MCF 10A (cell line): Measurements from ENCODE around the gene FCHSD2. TPM values are rescaled to one million over a fixed set of nuclear protein-coding genes. Genes with fewer than 3 reads are reported as not detected.
"Not testable (repeated sequence)": the region's sequence is repeated elsewhere in the genome, so short reads cannot be mapped to it uniquely, and the experiment has no call there.

ENCODE experiments used
- BruUV-seq: library from RNA; stranded (reverse); fragments of 400-500 nt; replicated peaks from 2 replicates; lab custom pipeline; 2021; lab: Mats Ljungman, UMichigan
- CTCF ChIA-PET: fragments of 300-600 bp; sonication (Branson Sonifier 250); formaldehyde crosslinking; extraction: SDS; loops from one replicate; lab custom pipeline; 2021; ENCODE audit warnings: antibody characterized with exemption, inconsistent platforms; lab: Yijun Ruan, JAX
- POLR2A ChIA-PET: fragments of 300-600, 350-650 bp; sonication (Branson Sonifier 250); formaldehyde crosslinking; extraction: SDS; loops from one replicate; lab custom pipeline; 2020; ENCODE audit warnings: antibody characterized with exemption, inconsistent platforms; lab: Yijun Ruan, JAX
- DNase-seq: peaks from one replicate; pipeline ENCODE4 v3.0.0-alpha.2; 2018; ENCODE audit not compliant: unreplicated experiment
- H3K27ac Mint-ChIP-seq: one replicate; pipeline ENCODE4 v1.8.0; 2022; ENCODE audit warnings: mild to moderate bottlenecking, low read depth, mixed read lengths; ENCODE audit not compliant: unreplicated experiment
- H3K27me3 Mint-ChIP-seq: one replicate; pipeline ENCODE4 v1.8.0; 2022; ENCODE audit warnings: mixed read lengths; ENCODE audit not compliant: insufficient read depth, unreplicated experiment
- H3K36me3 Mint-ChIP-seq: one replicate; pipeline ENCODE4 v1.8.0; 2022; ENCODE audit warnings: mild to moderate bottlenecking, moderate library complexity, mixed read lengths; ENCODE audit not compliant: insufficient read depth, unreplicated experiment
- H3K4me1 Mint-ChIP-seq: one replicate; pipeline ENCODE4 v1.8.0; 2022; ENCODE audit warnings: mixed read lengths; ENCODE audit not compliant: insufficient read depth, unreplicated experiment
- H3K4me3 Mint-ChIP-seq: one replicate; pipeline ENCODE4 v1.8.0; 2022; ENCODE audit warnings: mild to moderate bottlenecking, moderate library complexity, mixed read lengths; ENCODE audit not compliant: unreplicated experiment
- H3K9me3 Mint-ChIP-seq: one replicate; pipeline ENCODE4 v1.8.0; 2022; ENCODE audit warnings: mixed read lengths; ENCODE audit not compliant: unreplicated experiment
- intact Hi-C: fragments of 100-400 bp; cut with micrococcal nuclease; formaldehyde crosslinking; loops from 2 replicates; pipeline ENCODE4 v1.14.1; 2022
- total RNA-seq: library from RNA; stranded (reverse); gene quantifications from 2 replicates; pipeline ENCODE4 v1.2.3, GENCODE V29; 2022
- TF ChIP-seq, protein P1 (sequence below): fragments of 200-600 bp; IDR thresholded peaks from one replicate; pipeline ENCODE4 v1.8.0; 2022; ENCODE audit warnings: antibody characterized with exemption, mild to moderate bottlenecking; ENCODE audit not compliant: unreplicated experiment

FCHSD2 gene
- total RNA-seq, 1 experiment from 2014 or later = 12.8 TPM

DNA sequence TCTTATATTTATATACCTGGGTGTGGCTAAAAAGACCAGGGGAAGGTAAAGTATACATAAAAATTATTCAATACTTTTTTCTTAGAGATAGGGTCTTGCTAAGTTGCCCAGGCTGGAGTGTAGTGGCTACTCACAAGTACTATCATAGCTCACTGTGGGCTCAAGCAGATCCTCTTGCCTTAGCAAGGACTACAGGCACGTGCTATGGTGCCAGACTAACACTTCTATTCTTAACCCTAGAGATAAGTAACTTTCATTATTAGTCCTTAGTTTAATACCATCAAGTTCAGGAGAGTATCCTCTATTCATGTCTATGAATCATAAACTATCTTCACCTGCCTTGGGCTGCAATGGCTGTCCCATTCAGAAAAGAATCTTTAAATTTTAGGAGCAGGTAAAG lies 11.9 kb downstream of the FCHSD2 start:
- POLR2A ChIA-PET = no interaction called here
- no peak for DNase-seq
- TF ChIP-seq, protein P1, sequence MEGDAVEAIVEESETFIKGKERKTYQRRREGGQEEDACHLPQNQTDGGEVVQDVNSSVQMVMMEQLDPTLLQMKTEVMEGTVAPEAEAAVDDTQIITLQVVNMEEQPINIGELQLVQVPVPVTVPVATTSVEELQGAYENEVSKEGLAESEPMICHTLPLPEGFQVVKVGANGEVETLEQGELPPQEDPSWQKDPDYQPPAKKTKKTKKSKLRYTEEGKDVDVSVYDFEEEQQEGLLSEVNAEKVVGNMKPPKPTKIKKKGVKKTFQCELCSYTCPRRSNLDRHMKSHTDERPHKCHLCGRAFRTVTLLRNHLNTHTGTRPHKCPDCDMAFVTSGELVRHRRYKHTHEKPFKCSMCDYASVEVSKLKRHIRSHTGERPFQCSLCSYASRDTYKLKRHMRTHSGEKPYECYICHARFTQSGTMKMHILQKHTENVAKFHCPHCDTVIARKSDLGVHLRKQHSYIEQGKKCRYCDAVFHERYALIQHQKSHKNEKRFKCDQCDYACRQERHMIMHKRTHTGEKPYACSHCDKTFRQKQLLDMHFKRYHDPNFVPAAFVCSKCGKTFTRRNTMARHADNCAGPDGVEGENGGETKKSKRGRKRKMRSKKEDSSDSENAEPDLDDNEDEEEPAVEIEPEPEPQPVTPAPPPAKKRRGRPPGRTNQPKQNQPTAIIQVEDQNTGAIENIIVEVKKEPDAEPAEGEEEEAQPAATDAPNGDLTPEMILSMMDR = no peak
- intact Hi-C loops = no loop called here
- Mint-ChIP-seq H3K4me3 (no peak overlapping the region), H3K27ac (no peak overlapping the region), H3K27me3 (no peaks in the 10 kb centered on the region), H3K9me3 (no peaks in the 10 kb centered on the region), H3K4me1 (peaks cover 4% of the 10 kb centered on the region), H3K36me3 (no peaks in the 10 kb centered on the region)
- CTCF ChIA-PET = interaction anchor here (1.0 kb wide), 1 partner anchor 48 kb away, joined by 3 read pairs; no protein-coding TSS in a partner anchor
- BruUV-seq = no TSS peak

DNA sequence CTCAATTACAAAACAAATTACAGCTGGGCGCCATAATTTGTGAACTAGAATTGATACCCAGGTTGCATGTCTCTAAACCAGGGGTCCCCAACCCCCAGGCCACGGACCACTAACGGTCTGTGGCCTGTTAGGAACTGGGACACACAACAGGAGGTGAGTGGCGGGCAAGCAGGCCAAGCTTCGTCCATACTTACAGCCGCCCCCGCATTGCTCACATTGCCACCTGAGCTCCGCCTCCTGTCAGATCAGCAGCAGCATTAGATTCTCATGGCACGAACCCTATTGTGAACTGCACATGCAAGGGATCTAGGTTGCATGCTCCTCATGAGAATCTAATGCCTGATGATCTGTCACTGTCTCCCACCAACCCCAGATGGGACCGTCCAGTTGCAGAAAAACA lies 12.9 kb downstream of the FCHSD2 start:
- TF ChIP-seq, protein P1 = no peak
- H3K36me3 Mint-ChIP-seq = no peaks in the 10 kb centered on the region
- POLR2A ChIA-PET = interaction anchor here (0.5 kb wide), 1 partner anchor 17 kb away, joined by 3 read pairs; no protein-coding TSS in a partner anchor
- intact Hi-C loops = no loop called here
- H3K9me3 Mint-ChIP-seq = no peaks in the 10 kb centered on the region
- no peak overlapping the region for H3K27ac Mint-ChIP-seq
- H3K4me3 Mint-ChIP-seq = no peak overlapping the region
- DNase-seq = no peak
- CTCF ChIA-PET = interaction anchor here (0.6 to 1.0 kb wide), 2 partner anchors 49 to 245 kb away, joined by 3 read pairs; no protein-coding TSS in a partner anchor
- BruUV-seq = no TSS peak
- no peaks in the 10 kb centered on the region for H3K27me3 Mint-ChIP-seq
- peaks cover 4% of the 10 kb centered on the region for H3K4me1 Mint-ChIP-seq

DNA sequence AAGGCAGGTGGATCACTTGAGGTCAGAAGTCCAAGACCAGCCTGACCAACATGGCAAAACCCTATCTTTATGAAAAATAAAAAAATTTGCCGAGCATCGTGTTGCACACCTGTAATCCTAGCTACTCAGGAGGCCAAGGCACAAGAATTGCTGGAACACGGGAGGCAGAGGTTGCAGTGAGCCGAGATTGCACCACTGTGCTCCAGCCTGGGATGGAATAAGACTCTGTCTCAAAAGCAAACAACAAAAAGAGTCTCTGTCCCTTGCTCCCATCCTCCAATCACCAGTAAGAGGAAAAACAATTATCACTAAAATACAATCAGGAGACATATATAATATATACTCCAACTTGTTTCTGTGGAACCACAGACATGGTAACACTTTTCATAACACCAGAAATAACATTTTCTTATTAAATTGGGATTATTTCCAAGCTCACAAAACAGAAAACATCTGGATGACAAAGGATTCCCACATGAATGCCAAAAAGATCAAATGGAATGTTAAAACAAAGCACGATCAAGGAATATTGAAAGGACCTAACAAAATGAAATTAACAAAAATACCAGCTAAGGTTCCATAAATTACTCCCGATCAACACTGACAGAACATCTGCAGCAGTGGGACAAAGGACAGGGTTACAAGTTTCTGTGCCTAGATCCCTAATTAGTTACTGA lies 15.2 kb downstream of the FCHSD2 start:
- Mint-ChIP-seq H3K4me1 (no peaks in the 10 kb centered on the region), H3K27me3 (no peaks in the 10 kb centered on the region), H3K27ac (no peak overlapping the region), H3K9me3 (no peaks in the 10 kb centered on the region), H3K4me3 (no peak overlapping the region), H3K36me3 (no peaks in the 10 kb centered on the region)
- TF ChIP-seq, protein P1 = no peak
- ChIA-PET POLR2A (interaction anchor here (1.0 to 3.0 kb wide), 3 partner anchors 13 to 183 kb away, joined by 3 to 16 read pairs (median 3); no protein-coding TSS in a partner anchor), CTCF (interaction anchor here (0.8 kb wide), 1 partner anchor 402 kb away, joined by 3 read pairs; no protein-coding TSS in a partner anchor)
- intact Hi-C loops = no loop called here
- no peak for DNase-seq
- BruUV-seq = no TSS peak

DNA sequence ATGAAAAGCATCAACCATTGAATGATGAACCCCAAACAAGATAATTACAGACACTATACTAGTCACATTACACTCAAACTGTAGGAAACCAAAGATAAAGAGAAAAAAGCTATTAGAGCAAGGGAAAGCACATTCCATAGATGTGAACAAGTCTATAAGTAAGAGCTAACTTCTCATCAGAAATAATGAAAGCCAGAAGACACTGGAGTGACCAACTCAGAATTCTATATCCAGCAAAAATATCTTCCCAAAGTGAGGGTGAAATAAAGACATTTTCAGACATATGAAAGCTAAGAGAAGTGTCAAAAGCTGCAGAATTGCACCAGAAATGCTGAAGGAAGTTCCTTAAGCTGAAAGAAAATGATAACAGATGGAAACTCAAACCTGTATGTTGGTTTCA lies 17.3 kb downstream of the FCHSD2 start:
- Mint-ChIP-seq H3K4me3 (no peak overlapping the region), H3K27me3 (no peaks in the 10 kb centered on the region), H3K4me1 (no peaks in the 10 kb centered on the region), H3K36me3 (no peaks in the 10 kb centered on the region), H3K9me3 (no peaks in the 10 kb centered on the region), H3K27ac (no peak overlapping the region)
- POLR2A ChIA-PET = interaction anchor here (3.0 kb wide), 1 partner anchor 11 kb away, joined by 16 read pairs; no protein-coding TSS in a partner anchor
- intact Hi-C loops = no loop called here
- TF ChIP-seq, protein P1 = no peak
- CTCF ChIA-PET = interaction anchor here (0.6 to 1.6 kb wide), 4 partner anchors 11 to 56 kb away, joined by 3 to 4 read pairs (median 3); no protein-coding TSS in a partner anchor
- no peak for DNase-seq
- BruUV-seq = no TSS peak

DNA sequence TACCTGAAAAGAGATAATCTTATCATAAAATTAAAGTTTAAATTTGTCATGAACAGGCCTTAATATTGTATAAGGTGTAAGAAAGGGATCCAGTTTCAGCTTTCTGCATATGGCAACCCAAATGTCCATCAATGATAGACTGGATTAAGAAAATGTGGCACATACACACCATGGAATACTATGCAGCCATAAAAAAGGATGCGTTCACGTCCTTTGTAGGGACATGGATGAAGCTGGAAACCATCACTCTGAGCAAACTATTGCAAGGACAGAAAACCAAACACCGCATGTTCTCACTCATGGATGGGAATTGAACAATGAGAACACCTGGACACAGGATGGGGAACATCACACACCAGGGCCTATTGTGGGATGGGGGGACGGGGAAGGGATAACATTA lies 18.2 kb downstream of the FCHSD2 start:
- BruUV-seq, POLR2A ChIA-PET, H3K4me3 Mint-ChIP-seq, H3K27me3 Mint-ChIP-seq, H3K36me3 Mint-ChIP-seq, H3K4me1 Mint-ChIP-seq, DNase-seq, H3K9me3 Mint-ChIP-seq, intact Hi-C loops, H3K27ac Mint-ChIP-seq: not testable (repeated sequence)
- CTCF ChIA-PET = interaction anchor here (0.8 to 1.6 kb wide), 2 partner anchors 19 to 36 kb away, joined by 3 read pairs; no protein-coding TSS in a partner anchor
